IMR-90 (cell line): ENCODE measurements around the gene SDHAF1. TPM values are rescaled to one million over a fixed set of nuclear protein-coding genes. Genes with fewer than 3 reads are reported as not detected.
"Not testable (repeated sequence)": the region's sequence is repeated elsewhere in the genome, so short reads cannot be mapped to it uniquely, and the experiment has no call there.

Source experiments
- ATAC-seq: fragments of 200-7000 bp; cut with Tn5 transposase; 2 replicates; pipeline ENCODE4 v1.9.1; 2020; ENCODE audit warnings: low read depth, mild to moderate bottlenecking, moderate library complexity
- BruUV-seq: library from RNA; stranded (reverse); fragments of 400-500 nt; replicated peaks from 2 replicates; lab custom pipeline; 2021; lab: Mats Ljungman, UMichigan
- CTCF ChIA-PET: fragments of 300-600 bp; formaldehyde crosslinking; extraction: SDS; loops from one replicate; lab custom pipeline; 2021; ENCODE audit warnings: antibody characterized with exemption; lab: Yijun Ruan, JAX
- POLR2A ChIA-PET: fragments of 300-600 bp; sonication (Branson Sonifier 250); formaldehyde crosslinking; loops from one replicate; lab custom pipeline; 2022; ENCODE audit warnings: antibody characterized with exemption; ENCODE audit not compliant: unreplicated experiment; lab: Charles Lee
- DNase-seq: peaks from one replicate; pipeline ENCODE4 v3.0.0; 2013
- H2AFZ ChIP-seq: replicated peaks from 2 replicates; pipeline ENCODE3; 2013; ENCODE audit warnings: low read length, mild to moderate bottlenecking; ENCODE audit not compliant: poor library complexity
- H2AK5ac ChIP-seq: 2 replicates; pipeline ENCODE4 v1.6.1; 2013; ENCODE audit warnings: low read depth, low read length, inconsistent platforms
- H2AK9ac ChIP-seq: replicated peaks from 2 replicates; pipeline ENCODE3; 2013; ENCODE audit warnings: mild to moderate bottlenecking, low read depth, low read length, moderate library complexity; ENCODE audit not compliant: poor library complexity
- H2BK120ac ChIP-seq: 2 replicates; pipeline ENCODE4 v1.6.1; 2013; ENCODE audit warnings: low read depth, low read length, inconsistent platforms
- H2BK15ac ChIP-seq: 3 replicates; pipeline ENCODE4 v1.6.1; 2013; ENCODE audit warnings: low read depth, low read length, inconsistent platforms
- H2BK20ac ChIP-seq: 2 replicates; pipeline ENCODE4 v1.6.1; 2013; ENCODE audit warnings: low read depth, mild to moderate bottlenecking, inconsistent platforms, low read length, moderate library complexity
- H2BK5ac ChIP-seq: 2 replicates; pipeline ENCODE4 v1.6.1; 2013; ENCODE audit warnings: mild to moderate bottlenecking, low read depth, low read length, inconsistent platforms; ENCODE audit not compliant: poor library complexity, severe bottlenecking
- H3K14ac ChIP-seq: replicated peaks from 2 replicates; pipeline ENCODE4 v1.6.1; 2013; ENCODE audit warnings: low read depth, low read length, inconsistent platforms
- H3K18ac ChIP-seq: 2 replicates; pipeline ENCODE4 v1.6.1; 2013; ENCODE audit warnings: low read depth, low read length, control low read depth
- H3K23ac ChIP-seq: 2 replicates; pipeline ENCODE4 v1.6.1; 2013; ENCODE audit warnings: low read depth, low read length, inconsistent platforms
- H3K27ac ChIP-seq: 2 replicates; pipeline ENCODE4 v1.5.1; 2013; ENCODE audit warnings: mild to moderate bottlenecking, control low read depth, low read length; ENCODE audit not compliant: insufficient read depth
- H3K27me3 ChIP-seq: 2 replicates; pipeline ENCODE4 v1.6.1; 2013; ENCODE audit warnings: low read length; ENCODE audit not compliant: control insufficient read depth, insufficient read depth
- H3K36me3 ChIP-seq: 2 replicates; pipeline ENCODE4 v1.6.1; 2013; ENCODE audit warnings: low read length, mixed read lengths; ENCODE audit not compliant: control insufficient read depth, insufficient read depth
- H3K4ac ChIP-seq: 2 replicates; pipeline ENCODE4 v1.6.1; 2013; ENCODE audit warnings: low read depth, low read length, inconsistent platforms
- H3K4me1 ChIP-seq: 2 replicates; pipeline ENCODE4 v1.6.1; 2013; ENCODE audit warnings: low read length, mixed read lengths; ENCODE audit not compliant: control insufficient read depth, insufficient read depth
- H3K4me2 ChIP-seq: 2 replicates; pipeline ENCODE4 v1.6.1; 2013; ENCODE audit warnings: low read depth, mild to moderate bottlenecking, control low read depth, low read length, moderate library complexity
- H3K4me3 ChIP-seq: 2 replicates; pipeline ENCODE4 v1.5.1; 2013; ENCODE audit warnings: low read depth, mild to moderate bottlenecking, control low read depth, low read length, moderate library complexity; ENCODE audit not compliant: insufficient read depth
- H3K56ac ChIP-seq: 2 replicates; pipeline ENCODE4 v1.6.1; 2013; ENCODE audit warnings: low read length, inconsistent platforms; ENCODE audit not compliant: insufficient read depth; ENCODE audit errors: extremely low read depth
- H3K79me1 ChIP-seq, 2 experiments: 2 replicates each; pipeline ENCODE4 v1.6.1; 2013; ENCODE audit warnings: low read length in 2 of 2, inconsistent platforms in 1 of 2, low read depth in 1 of 2
- H3K9ac ChIP-seq: 2 replicates; pipeline ENCODE4 v1.6.1; 2013; ENCODE audit warnings: low read depth, low read length, control low read depth
- H3K9me1 ChIP-seq: 2 replicates; pipeline ENCODE4 v1.6.1; 2013; ENCODE audit warnings: low read length, inconsistent platforms; ENCODE audit not compliant: insufficient read depth
- H3K9me3 ChIP-seq: 2 replicates; pipeline ENCODE4 v1.6.1; 2013; ENCODE audit warnings: low read length; ENCODE audit not compliant: control insufficient read depth, insufficient read depth
- H4K20me1 ChIP-seq: 2 replicates; pipeline ENCODE4 v1.6.1; 2013; ENCODE audit warnings: low read length, inconsistent platforms; ENCODE audit not compliant: insufficient read depth
- H4K5ac ChIP-seq: 2 replicates; pipeline ENCODE4 v1.6.1; 2013; ENCODE audit warnings: mild to moderate bottlenecking, low read depth, low read length, control low read depth
- H4K8ac ChIP-seq, 2 experiments: 2 replicates each; pipeline ENCODE4 v1.6.1; 2013; ENCODE audit warnings: low read depth in 2 of 2, low read length in 2 of 2, control low read depth in 1 of 2, inconsistent platforms in 1 of 2
- H4K91ac ChIP-seq: 2 replicates; pipeline ENCODE4 v1.6.1; 2013; ENCODE audit warnings: low read depth, low read length, inconsistent platforms; ENCODE audit not compliant: insufficient read depth
- CEBPB ChIP-seq: IDR thresholded peaks from 2 replicates; pipeline ENCODE4 v1.6.1; 2012; ENCODE audit warnings: low read depth, low read length, improper control_type of control experiment
- WGBS, 2 experiments: methylation state at CpG; one replicate each; pipeline versions ENCODE4 v1.1.5 to v1.1.7; 2013; ENCODE audit warnings: missing lambda C conversion rate in 2 of 2; ENCODE audit not compliant: insufficient read length in 1 of 2; ENCODE audit errors: extremely low coverage in 2 of 2; 5-methylcytosine and 5-hydroxymethylcytosine counted together
- dilution Hi-C: fragments of 300-500 bp; cut with HindIII; formaldehyde crosslinking; loops from one replicate; pipeline ENCODE4 v1.14.3; 2018; ENCODE audit warnings: low sequenced_read_pairs; ENCODE audit not compliant: unreplicated experiment
- in situ Hi-C: fragments of 300-500 bp; cut with MboI; formaldehyde crosslinking; loops from 3 replicates; pipeline ENCODE4 v1.14.3; 2019; ENCODE audit warnings: low sequenced_read_pairs, inconsistent platforms, mixed read lengths
- intact Hi-C: fragments of 100-400 bp; cut with micrococcal nuclease; formaldehyde crosslinking; loops from 2 replicates; pipeline ENCODE4 v1.10.0; 2022
- polyA plus RNA-seq, 3 experiments: library from polyadenylated mRNA; depleted of rRNA; stranded (reverse); fragments of >200 nt; gene quantifications; 2 replicates each; pipeline ENCODE4 v1.2.3, GENCODE V29; 2012; ENCODE audit warnings: low replicate concordance in 1 of 3
- total RNA-seq: library from RNA; depleted of rRNA; stranded (reverse); fragments of >200 nt; gene quantifications from 2 replicates; pipeline ENCODE4 v1.2.3, GENCODE V29; 2012

The SDHAF1 gene
- total and polyA plus RNA-seq, 2 of the 4 experiments (the other 2 are of a cell fraction), result 4.8 to 9.9 TPM

DNA sequence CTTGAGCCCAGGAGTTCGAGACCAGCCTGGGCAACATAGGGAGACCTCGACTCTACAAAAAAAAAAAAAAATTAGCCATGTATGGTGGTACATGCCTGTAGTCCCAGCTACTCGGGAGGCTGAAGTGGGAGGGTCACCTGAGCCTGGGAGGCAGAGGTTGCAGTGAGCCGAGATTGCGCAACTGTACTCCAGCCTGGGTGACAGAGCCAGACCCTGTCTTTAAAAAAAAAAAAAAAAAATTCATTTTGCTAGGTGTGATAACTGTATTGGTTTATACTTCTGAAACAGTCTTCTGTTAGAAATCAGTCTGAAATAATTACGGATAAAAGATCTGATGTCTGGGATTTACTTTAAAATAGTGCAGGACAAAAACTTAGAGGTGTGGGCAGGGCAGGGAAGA is 46.1 kb downstream of the SDHAF1 start:
- H2AK9ac ChIP-seq, H2AFZ ChIP-seq, H3K36me3 ChIP-seq, ATAC-seq, H3K9me1 ChIP-seq, H3K27me3 ChIP-seq, H4K20me1 ChIP-seq, POLR2A ChIA-PET, DNase-seq, H3K56ac ChIP-seq, dilution Hi-C loops, BruUV-seq, H3K9ac ChIP-seq, in situ Hi-C loops, H3K4me1 ChIP-seq, H3K4me2 ChIP-seq, H3K9me3 ChIP-seq, H3K4me3 ChIP-seq, intact Hi-C loops: not testable (repeated sequence)
- Histone ChIP-seq H2AK5ac (peak overlapping the region; percentile 46; the same call in 1 of the 2 replicates), H4K8ac (peak overlapping the region; percentile 63 to 90), H3K27ac (peak overlapping the region; percentile 35; the same call in 1 of the 2 replicates), H3K14ac (peak overlapping the region; percentile 32; the same call in 1 of the 2 replicates), H4K91ac (peak overlapping the region; percentile 51), H3K23ac (peak overlapping the region; percentile 79; the same call in 1 of the 2 replicates), H3K18ac (peak overlapping the region; percentile 65), H3K79me1 (peaks cover 0 to 21% of the 10 kb centered on the region in 2 experiments; a peak in 3 of 4 replicates), H4K5ac (peak overlapping the region; percentile 78), H2BK5ac (peak overlapping the region; percentile 58), H2BK120ac (peak overlapping the region; percentile 89), H2BK15ac (peak overlapping the region; percentile 67; the same call in 2 of the 3 replicates), H3K4ac (peak overlapping the region; percentile 93), H2BK20ac (peak overlapping the region; percentile 45)
- 100% methylated on average over 1 of the region's 6 CpGs; no CpG with 5 or more reads in 1 of the 2 experiments for WGBS, 2 experiments
- CTCF ChIA-PET, result interaction anchor here (1.1 kb wide), 1 partner anchor 11 kb away, joined by 6 read pairs; no protein-coding TSS in a partner anchor
- TF ChIP-seq CEBPB, result peak; percentile 77
